ENCODE results near the gene COL9A2.

DNA sequence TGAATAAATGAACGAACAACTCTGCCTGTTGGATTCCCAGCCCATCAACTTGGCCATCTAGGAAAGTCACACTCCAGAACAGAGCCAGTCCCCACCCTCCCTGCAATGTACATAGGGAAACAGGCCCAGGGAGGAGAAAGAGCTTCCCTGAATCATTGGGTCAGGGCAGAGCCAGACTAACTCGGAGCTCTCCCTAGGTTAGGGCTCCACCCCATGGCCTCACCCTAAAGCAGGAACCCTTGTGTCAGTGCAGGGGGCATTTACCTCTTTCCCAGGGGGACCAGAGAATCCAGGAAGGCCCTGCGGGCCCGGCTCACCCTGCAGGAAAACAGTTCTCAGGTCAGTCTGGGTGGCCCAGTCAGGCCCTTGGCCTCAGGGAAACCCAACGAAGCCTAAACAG, 11.6 kb downstream of the COL9A2 start:
- TF ChIP-seq, protein P1, sequence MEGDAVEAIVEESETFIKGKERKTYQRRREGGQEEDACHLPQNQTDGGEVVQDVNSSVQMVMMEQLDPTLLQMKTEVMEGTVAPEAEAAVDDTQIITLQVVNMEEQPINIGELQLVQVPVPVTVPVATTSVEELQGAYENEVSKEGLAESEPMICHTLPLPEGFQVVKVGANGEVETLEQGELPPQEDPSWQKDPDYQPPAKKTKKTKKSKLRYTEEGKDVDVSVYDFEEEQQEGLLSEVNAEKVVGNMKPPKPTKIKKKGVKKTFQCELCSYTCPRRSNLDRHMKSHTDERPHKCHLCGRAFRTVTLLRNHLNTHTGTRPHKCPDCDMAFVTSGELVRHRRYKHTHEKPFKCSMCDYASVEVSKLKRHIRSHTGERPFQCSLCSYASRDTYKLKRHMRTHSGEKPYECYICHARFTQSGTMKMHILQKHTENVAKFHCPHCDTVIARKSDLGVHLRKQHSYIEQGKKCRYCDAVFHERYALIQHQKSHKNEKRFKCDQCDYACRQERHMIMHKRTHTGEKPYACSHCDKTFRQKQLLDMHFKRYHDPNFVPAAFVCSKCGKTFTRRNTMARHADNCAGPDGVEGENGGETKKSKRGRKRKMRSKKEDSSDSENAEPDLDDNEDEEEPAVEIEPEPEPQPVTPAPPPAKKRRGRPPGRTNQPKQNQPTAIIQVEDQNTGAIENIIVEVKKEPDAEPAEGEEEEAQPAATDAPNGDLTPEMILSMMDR (IDR thresholded peaks at IDR 0.05; ENCODE audit: insufficient read depth, low read length), result no peak
- no peak for TF ChIP-seq POLR2AphosphoS5 (IDR thresholded peaks at IDR 0.05; ENCODE audit: low read depth)
- TF ChIP-seq, protein P2, sequence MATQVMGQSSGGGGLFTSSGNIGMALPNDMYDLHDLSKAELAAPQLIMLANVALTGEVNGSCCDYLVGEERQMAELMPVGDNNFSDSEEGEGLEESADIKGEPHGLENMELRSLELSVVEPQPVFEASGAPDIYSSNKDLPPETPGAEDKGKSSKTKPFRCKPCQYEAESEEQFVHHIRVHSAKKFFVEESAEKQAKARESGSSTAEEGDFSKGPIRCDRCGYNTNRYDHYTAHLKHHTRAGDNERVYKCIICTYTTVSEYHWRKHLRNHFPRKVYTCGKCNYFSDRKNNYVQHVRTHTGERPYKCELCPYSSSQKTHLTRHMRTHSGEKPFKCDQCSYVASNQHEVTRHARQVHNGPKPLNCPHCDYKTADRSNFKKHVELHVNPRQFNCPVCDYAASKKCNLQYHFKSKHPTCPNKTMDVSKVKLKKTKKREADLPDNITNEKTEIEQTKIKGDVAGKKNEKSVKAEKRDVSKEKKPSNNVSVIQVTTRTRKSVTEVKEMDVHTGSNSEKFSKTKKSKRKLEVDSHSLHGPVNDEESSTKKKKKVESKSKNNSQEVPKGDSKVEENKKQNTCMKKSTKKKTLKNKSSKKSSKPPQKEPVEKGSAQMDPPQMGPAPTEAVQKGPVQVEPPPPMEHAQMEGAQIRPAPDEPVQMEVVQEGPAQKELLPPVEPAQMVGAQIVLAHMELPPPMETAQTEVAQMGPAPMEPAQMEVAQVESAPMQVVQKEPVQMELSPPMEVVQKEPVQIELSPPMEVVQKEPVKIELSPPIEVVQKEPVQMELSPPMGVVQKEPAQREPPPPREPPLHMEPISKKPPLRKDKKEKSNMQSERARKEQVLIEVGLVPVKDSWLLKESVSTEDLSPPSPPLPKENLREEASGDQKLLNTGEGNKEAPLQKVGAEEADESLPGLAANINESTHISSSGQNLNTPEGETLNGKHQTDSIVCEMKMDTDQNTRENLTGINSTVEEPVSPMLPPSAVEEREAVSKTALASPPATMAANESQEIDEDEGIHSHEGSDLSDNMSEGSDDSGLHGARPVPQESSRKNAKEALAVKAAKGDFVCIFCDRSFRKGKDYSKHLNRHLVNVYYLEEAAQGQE (IDR thresholded peaks at IDR 0.05; ENCODE audit: insufficient replicate concordance, low read depth), result no peak
